GM12873 (cell line): ENCODE measurements around the gene CHST3.
A peak's percentile ranks its signal among the peaks of the same experiment; 100 is the strongest.

Experiments
- TF ChIP-seq, protein P1 (sequence below): IDR thresholded peaks from 2 replicates; pipeline ENCODE4 v1.5.1; 2012; ENCODE audit warnings: low read depth, mild to moderate bottlenecking, moderate library complexity, low read length, control low read depth; ENCODE audit not compliant: insufficient read depth; ENCODE audit errors: missing control alignments

The CHST3 gene

DNA sequence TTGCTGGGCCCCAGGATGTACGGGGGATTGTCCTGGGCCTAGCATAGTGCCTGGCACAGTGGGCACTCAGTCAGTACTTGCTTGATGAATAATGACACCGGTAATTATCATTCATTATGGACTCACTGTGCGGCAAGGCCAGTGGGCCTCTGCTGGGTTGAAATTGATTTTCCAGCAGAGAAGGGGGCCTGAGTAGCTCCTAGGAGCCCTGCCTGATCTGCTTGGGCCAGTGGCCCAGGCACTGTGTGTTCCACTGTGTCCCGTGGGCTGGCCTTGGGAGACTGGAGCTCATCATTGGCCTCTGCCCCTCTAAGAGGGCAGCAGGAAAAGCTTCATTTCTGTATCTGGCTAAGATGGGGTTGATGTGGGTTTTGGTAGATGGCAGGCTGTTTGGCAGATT, 1.4 kb downstream of the CHST3 start:
- TF ChIP-seq, protein P1, sequence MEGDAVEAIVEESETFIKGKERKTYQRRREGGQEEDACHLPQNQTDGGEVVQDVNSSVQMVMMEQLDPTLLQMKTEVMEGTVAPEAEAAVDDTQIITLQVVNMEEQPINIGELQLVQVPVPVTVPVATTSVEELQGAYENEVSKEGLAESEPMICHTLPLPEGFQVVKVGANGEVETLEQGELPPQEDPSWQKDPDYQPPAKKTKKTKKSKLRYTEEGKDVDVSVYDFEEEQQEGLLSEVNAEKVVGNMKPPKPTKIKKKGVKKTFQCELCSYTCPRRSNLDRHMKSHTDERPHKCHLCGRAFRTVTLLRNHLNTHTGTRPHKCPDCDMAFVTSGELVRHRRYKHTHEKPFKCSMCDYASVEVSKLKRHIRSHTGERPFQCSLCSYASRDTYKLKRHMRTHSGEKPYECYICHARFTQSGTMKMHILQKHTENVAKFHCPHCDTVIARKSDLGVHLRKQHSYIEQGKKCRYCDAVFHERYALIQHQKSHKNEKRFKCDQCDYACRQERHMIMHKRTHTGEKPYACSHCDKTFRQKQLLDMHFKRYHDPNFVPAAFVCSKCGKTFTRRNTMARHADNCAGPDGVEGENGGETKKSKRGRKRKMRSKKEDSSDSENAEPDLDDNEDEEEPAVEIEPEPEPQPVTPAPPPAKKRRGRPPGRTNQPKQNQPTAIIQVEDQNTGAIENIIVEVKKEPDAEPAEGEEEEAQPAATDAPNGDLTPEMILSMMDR, result no peak

DNA sequence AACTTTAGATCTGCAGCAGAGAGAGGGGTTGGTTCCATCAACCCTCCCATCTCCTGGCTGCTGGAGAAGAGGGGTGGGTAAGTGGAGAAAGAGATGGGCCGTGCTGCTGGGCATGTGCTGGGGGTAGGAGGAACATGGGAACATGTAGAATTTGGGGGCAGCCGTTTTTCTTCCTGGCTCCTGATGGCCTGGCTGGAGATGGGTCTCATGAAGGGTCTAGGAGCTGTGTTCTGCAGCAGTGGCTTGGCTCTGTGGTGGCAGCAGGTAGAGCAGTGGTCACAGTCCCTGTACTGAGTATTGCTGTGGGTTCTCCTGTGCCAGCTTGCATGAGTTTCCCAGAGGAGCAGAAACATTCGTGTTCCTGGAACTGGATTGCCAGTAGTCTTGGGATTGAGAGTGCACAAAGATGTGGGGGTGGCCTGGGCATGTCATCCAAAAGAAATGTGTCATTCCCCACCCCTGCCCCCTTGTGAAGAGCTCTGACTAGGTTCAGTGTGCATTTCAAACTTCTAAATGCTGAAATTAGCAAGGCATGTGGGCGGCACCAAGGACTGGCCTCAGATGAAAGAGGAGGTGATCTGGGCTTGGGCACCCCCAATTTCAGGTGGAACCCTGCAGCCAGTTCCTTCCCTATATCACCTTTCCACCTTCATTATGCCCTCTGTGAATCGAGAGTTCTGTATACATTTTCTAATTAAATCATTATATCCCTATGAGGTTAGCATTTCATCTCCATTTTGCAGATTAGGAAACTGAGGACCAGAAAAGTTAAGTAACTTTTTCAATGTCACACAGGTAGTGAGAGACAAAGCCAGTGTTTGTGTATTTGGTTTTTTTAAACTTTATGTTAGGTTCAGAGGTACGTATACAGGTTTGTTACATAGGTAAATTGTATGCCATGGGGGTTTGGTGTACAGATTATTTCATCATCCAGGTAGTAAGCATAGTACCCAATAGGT, 2.1 kb downstream of the CHST3 start:
- TF ChIP-seq, protein P1, result no peak

- TF ChIP-seq, protein P1, result no peak
These were observed 4.6 kb downstream of the CHST3 start for GRCh38 chr10:71968553-71969474.

GRCh38 chr10:71969929-71970328, 5.7 kb downstream of the CHST3 start:
- TF ChIP-seq, protein P1, result no peak

GRCh38 chr10:71970331-71970730, 6.1 kb downstream of the CHST3 start:
- TF ChIP-seq, protein P1, result peak; percentile 5

DNA sequence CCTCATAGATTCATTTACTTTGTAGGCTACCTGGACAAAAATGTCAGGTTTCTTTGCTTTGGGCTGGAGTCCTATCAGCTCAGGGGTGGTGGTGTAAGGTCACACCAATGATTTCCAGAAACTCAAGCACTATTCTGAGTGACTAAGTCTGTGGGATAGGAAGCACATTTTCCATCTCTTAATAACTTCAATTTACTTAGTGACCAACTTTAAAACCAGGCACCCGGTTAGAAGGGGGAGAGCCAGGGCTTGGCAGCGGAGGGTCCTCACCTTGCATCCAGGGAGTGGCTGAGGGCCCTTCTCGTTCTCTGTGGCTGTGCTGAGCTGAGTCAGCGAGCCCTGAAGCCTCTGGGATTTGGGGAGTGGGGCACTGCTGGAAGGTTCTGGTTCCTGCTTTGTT, 6.7 kb downstream of the CHST3 start:
- TF ChIP-seq, protein P1, result no peak

- TF ChIP-seq, protein P1, result no peak
These were observed 7.1 kb downstream of the CHST3 start for GRCh38 chr10:71971311-71971731.
